SK-N-MC (cell line): ENCODE measurements around the gene NPHP3.

Source experiments
- EZH2 ChIP-seq: fragments of 200-600 bp; sonication (generic); IDR thresholded peaks from one replicate; pipeline ENCODE4 v1.6.1; 2017; ENCODE audit warnings: antibody characterized with exemption
- POLR2AphosphoS5 ChIP-seq: IDR thresholded peaks from 2 replicates; pipeline ENCODE4 v1.6.1; 2012; ENCODE audit warnings: mild to moderate bottlenecking, low read depth, low read length, borderline replicate concordance

DNA sequence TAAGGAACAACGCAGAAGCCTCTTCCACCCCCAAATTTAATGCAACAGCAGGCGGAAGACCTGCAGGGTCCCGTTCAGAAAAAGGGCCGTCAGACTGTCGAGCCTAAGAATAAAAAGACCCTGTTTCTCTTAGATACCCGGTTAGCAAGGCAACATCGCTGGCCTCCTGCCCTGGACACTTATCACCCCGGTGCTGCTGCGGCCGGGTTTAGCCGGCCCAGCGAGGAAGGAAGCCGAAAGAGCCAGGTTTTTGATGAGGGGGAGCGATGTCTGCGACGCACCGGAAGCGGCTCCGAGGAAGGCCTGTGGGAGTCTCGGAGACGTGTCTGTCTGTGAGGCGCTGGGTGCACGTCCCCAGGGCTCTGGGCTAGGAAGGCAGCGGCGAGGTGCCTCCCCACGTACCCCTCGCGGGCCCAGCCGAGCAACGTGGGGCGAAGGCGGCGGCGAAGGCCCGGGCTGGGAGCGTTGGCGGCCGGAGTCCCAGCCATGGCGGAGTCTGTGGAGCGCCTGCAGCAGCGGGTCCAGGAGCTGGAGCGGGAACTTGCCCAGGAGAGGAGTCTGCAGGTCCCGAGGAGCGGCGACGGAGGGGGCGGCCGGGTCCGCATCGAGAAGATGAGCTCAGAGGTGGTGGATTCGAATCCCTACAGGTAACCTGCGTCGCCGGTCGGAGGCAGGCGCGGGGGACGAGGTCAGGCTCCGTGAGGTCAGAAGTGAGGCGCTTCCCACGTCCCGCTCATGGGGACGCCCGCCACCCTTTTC lies 62.0 kb downstream of the NPHP3 start, which contains the start of gene UBA5:
- peak; percentile 95 for TF ChIP-seq POLR2AphosphoS5
- no peak for TF ChIP-seq EZH2
